DMS114 treated with DMSO at 0.1 percent for 48 hours (cell line): ENCODE results near the gene N4BP2L2.
"Not testable (repeated sequence)": the region's sequence is repeated elsewhere in the genome, so short reads cannot be mapped to it uniquely, and the experiment has no call there.

ENCODE experiments used
- DNase-seq: peaks from one replicate; lab custom pipeline; 2025; ENCODE audit not compliant: unreplicated experiment; lab: John Stamatoyannopoulos, UW

Gene N4BP2L2

DNA sequence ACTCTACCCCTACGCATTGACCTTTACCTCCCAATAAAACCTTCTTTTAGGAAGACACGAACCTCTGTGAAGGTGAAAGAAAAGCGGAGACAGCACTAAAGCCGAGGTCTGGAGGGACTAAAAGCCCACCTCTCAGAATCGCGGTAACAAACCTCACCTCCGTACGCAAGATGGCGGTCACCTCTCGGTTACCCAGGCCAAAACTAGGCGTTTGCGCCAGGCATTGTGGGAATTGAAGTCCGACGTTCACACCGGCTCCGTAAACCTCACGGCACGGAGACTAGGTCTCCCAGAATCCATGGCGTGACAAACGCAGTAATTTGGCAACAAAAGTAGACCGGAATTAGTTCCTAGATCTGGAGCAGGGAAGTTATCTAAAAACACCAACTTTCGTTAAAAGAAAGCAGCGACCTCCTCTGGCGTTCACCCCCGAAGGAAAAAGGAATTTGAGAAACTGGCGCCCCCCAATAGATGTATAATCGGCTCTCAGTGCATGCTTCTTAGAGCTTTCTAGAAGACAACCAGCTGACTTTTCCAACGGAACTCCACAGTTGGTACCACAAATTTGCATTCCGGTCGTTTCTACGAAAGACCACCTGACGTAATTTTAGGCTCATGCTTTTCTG is at the start of gene N4BP2L2:
Gene N4BP2L2 (minus strand): TSS at position 175 of the 626 bp plus-strand sequence. CDS start 1,768 bp downstream, outside the sequence.
- DNase-seq: peak; percentile 89

DNA sequence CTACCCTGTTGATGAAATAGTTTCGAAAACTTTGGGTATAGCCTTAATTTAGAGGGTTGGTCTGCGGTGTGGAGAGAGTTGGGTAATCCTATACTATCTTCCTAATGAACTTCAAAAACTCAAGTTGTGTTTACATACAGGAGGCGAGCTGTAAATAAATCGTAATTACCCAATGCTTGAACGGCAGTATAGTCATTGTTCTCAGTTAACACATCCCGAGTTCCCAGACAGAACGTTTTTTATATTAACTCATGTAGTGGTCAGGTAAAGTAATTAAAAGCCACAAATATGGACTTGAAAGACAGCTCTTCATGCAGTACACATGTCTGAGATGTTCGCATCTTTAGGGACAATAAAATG is 49.2 kb upstream of the N4BP2L2 start:
- DNase-seq: no peak

DNA sequence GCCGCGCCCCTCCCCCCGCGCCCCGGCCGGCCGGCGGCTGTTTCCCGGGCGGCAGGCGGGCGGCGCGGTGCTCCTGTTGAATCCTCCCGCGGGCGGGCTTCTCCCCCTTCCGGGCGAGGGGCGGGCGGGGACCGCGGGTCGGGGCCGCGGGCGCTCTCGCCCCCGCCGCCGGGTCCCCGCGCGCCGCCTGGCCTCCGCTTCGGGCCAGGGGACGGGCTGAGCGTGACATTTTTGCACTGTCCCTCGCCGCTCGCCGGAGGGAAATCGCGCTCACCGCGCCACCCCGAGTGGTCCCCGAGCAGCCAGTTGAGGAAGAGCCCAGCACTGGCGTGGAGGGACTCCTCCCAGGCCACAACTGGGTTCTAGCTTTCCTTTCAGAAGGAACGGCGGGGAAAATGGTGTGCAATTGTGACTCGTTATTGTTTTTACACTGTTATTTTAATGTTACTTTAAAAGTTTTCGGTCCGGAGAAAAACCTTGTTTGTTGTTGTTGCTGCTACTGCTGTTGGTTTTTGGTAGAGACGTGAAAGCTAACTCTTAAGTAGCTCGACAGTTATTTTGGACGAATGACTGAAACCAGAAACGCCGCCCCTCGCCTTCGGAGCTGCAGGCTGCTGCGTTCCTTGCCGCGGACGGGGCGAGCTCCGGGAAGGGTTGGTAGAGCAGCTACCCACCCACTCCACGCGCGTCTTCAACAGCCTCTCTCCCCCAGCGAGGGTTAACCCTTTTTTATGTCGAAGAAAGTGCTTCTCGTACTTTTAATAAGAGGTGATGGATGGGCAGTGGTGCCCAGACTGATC is 48.6 kb upstream of the N4BP2L2 start:
- peak; percentile 7 for DNase-seq

DNA sequence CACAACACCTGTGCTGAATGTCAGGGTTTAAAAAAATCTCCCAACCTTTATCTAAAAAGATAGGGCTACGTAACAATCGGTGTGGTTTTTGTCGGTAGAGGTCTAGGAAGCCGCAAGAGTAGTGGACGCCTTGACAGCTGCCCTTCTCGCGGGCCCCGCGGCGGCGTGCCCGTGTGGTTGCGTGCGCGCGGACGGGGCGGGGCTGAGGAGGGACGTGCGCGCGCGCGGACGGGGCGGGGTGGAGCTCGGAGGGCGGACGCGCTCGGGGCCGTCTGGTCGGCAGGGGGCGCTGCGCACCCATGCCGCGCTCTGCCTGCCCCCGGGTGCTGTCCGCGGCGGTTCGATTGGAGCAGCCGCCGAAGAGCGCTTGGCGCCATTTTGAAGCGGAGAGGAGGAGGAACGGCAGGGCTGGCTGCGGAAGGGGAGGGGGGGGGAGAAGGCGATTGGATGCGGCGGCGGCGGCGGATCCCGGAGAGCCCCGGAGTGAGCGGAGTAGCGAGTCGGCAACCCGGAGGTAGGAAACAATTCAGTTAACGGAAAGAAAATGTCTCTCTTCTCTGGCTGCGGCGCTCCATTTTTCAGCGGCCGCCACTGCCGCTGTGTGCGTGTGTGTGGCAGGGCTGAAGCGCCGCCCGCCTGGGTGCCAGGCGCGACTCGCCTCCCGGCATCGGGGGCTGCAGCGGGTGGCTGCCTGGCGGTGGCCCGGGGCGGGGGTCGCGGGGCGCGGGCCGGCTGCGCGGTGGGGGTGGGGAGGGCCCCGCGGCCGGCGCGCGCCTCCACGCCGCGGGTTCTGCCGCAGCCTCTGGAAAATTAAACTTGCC is 47.7 kb upstream of the N4BP2L2 start, which contains the start of gene PDS5B:
Gene PDS5B (plus strand): TSS at position 373 of the 821 bp plus-strand sequence. CDS start 62,321 bp downstream, outside the sequence.
- peak; percentile 68 for DNase-seq

DNA sequence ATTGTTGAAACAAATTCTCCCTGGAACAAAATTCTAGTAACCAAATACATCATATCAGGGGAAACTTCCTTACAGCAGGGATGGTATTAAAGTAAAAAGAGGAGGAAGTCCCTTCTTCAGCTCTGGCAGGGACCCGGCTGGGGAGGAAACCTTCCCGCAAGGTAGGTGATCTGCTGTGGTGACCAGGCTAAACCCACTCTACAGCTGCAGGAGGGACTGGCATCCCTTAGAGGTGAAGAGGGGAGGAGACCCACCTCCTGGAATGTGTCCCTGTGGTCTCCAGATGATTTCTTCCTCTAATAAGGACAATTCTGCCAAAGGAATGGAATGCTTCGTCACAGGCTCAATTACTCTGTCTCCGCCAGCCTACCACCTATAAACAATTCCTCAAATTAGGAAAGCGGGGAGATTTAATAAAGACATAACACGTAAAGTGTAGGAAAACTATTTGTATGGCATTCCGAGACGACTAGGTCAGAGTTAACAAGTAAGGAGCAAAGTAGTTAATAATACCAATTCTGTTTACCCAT is 47.0 kb upstream of the N4BP2L2 start:
- DNase-seq: no peak

DNA sequence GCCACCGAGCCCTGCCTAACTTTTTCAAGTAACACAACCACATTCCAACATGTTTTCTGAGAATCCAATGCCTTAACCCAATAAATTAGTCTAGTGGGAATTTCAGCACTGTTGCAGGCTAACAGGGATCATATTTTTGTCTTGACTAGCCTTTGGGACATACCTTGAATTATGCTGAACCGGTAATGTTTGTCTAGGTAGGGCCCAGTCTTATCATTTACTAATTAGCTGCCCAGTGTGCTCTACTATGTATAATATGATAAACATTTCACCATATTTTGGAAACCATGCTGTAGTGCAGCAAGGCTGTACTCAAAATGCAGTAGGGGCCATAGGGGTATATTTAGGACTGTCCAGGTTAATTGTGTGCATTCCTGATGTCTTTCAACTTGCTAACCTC is 44.4 kb upstream of the N4BP2L2 start:
- DNase-seq: no peak

DNA sequence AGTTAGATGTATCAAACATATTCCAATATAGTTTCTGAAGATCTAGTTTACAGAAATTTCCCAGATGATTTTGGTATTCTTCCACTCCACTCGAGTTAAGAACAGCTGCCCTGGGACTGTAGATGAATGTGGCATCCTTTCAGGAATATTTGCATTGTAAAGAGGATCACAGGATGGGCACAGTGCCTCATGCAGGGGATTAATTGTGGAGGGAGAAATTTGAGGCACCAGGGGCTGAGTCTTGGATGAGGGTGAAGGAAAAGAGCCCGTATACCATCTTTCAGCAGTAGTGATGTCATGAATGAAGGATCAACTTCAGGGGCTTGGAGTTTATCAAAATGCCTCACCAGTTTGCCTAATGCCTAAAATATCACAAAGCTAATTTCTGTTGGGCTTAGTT is 43.7 kb upstream of the N4BP2L2 start:
- DNase-seq: no peak

DNA sequence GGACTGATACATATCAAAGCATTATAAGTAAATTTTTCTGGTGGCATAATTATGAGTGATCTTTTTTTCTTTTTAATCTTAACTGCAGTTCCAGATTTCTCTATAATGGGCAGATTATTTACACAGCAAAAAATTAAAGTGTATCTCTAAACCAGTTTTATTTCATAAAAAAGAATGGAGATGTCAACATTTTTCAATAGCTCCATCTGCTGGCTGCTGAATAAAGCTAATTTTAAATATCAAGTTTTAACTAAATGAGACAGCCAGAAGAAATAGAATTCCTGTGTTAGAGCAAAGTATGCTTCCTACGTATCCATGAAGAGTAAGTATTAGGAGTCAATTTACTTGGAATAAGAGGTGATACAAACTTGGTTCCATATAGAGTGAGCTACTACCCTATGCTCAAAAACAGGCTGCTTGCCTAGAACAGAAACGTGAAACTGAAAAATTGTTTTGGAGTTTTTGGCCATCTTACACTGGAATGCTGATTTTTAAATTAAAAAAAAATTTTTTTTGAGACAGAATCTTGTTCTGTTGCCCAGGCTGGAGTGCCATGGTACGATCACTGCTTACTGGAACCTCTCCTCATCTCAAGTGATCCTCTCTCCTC is 42.7 kb upstream of the N4BP2L2 start:
- DNase-seq: no peak

DNA sequence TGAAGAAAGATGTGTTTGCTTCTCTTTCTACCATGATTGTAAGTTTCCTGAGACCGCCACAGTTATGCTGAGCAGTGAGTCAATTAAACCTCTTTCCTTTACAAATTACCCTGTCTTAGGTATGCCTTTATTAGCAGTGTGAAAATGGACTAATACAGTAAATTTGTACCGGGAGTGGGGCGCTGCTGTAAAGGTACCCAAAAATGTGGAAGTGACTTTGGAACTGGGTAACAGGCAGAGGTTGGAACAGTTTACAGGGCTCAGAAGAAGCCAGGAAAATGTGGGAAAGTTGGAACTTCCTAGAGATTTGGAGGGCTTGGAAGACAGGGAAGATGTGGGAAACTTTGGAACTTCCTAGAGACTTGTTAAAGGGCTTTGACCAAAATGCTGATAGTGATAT is 38.4 kb upstream of the N4BP2L2 start:
- DNase-seq: no peak

DNA sequence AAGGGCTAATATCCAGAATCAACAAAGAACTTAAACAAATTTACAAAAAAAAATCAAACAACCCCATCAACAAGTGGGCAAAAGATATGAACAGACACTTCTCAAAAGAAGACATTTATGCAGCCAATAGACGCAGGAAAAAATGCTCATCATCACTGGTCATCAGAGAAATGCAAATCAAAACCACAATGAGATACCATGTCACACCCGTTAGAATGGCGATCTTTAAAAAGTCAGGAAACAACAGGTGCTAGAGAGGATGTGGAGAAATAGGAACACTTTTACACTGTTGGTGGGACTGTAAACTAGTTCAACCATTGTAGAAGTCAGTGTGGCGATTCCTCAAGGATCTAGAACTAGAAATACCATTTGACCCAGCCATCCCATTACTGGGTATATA is 37.1 kb upstream of the N4BP2L2 start:
- not testable (repeated sequence) for DNase-seq

DNA sequence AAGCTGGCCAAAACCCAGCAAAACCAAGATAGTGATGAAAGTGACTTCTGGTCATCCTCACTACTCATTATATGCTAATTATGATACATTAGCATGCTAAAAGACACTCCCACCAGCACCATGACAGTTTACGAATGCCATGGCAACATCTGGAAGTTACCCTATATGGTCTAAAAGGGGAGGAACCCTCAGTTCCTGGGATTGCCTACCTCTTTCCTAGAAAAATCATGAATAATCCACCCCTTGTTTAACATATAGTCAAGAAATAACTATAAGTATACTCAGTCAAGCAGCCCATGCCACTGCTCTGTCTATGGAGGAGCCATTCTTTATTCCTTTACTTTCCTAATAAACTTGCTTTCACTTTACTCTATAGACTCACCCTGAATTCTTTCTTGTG is 22.2 kb upstream of the N4BP2L2 start:
- not testable (repeated sequence) for DNase-seq

DNA sequence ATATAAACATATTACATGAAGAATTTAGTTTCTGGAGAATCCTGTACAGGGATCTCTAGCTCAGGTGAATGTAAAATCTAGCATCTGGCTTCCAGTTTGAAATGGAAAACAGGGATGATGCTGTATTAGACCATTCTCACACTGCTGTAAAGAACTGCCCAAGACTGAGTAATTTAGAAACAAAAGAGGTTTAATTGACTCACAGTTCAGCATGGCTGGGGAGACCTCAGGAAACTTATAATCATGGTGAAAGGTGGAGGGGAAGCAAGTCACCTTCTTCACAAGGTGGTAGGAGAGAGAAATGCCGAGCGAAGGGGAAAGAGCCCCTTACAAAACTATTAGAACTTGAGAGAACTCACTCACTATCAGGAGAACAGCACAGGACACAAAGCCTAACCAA is 17.0 kb upstream of the N4BP2L2 start:
- DNase-seq: no peak

DNA sequence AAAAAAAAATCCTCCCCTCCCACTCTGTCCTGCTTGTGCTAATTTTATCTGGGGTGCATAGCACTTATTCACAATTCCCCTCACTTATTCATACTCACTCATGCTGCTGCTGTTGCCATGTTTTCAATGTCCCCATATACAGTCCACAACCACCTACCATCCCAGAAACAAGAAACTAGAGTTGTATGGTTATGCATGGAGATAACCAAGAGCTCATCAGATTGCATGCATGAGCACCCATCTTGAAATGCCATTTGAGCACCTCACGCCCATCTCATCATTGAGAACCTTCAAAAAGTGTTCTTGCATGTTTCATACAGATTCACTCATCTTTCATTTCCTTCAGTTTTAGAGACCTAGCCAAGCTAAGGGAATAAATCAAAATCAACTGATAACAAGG is 15.1 kb upstream of the N4BP2L2 start:
- DNase-seq: no peak

DNA sequence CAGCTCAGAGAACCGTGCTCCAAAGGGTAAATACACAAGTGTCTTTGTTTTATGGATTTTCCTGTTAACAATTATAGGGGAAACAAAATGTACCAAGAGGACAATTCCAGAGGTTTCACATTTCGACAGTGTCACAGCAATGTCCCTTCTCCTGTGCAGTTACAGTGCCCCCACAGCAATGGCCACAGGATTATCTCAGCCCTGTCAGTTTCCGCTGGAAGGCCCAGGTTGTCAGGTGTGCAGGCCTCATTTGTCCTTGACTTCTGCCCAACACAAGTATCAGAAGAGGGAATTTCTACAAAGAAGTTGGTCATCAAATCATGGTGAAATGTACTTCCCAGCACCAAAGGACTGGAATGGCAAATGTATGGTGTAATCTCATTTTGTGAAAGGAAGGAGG is 11.2 kb upstream of the N4BP2L2 start:
- DNase-seq: no peak

DNA sequence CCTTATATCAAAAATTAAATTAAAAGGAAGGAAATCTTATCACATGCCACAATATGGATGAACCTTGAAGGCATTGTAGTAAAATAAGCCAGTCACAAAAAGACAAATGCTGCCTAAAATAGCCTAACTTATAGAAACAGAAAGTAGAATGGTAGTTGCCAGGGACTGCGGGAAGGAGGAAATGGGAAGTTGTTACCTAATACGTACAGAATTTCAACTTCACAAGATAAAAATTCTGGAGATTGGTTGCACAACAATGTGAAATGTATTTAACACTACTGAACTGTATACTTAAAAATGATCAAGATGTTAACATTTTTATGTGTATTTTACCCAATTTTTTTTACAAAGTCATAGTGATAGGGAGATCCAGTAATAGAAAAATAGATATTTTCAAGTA is 10.2 kb upstream of the N4BP2L2 start:
- no peak for DNase-seq

DNA sequence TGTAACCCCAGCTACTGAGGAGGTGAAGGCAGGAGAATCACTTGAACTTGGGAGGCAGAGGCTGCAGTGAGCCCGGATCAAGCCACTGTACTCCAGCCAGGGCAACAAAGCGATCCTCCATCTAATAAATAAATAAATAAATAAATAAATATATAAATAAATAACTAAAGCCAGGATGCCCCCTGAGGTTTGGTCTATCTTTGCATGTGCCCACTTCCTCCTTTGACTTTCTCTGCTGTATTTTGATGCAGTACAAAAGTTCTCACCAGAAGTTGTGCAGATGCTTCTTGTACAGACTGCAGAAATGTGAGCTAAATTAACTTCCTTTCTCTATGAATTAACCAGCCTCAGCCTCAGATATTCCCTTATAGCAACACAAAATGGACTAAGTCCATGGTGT is 6.5 kb upstream of the N4BP2L2 start:
- no peak for DNase-seq

DNA sequence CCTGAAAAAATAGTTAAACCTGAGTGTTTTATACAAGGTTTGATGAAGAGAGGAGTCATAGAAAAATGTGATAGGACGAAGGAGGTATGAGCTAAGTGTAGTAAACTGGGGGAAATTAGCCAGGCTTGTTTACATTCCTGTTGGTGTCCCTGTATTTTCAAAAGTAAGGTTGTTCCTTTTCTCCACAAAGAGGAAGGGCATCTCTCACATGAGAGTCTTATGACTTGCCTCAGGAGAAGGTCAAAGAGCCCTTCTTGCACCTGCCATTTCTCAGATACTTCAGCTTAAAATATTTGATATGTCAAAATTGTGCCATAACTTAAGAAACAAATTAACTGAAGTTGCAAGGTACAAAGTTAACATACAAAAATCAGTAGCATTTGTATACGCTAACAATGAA is 3.6 kb upstream of the N4BP2L2 start:
- DNase-seq: no peak

DNA sequence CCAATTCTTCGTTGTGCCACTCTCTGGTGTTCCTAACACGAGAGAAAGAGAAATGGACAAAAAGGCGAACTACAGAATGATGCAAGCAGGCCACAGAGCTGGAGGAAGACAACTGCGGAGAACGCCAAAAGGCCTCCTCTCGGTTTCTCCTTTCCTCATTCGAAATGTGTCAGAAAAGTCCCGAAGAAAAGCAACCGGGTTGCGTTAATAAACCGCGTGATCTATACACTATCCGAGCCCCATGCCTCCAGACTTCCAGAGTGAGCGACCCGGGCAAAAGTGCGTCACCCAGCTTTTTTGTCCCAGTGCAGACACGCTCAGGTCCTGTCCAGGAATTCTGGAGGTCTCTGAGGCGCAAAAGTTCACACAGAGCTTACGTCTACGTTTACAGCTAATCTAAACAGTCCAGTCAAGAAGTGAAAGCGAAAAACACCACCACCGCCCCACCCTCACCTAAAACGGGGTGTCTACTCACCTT is 413 bp downstream of the N4BP2L2 start:
- no peak for DNase-seq

DNA sequence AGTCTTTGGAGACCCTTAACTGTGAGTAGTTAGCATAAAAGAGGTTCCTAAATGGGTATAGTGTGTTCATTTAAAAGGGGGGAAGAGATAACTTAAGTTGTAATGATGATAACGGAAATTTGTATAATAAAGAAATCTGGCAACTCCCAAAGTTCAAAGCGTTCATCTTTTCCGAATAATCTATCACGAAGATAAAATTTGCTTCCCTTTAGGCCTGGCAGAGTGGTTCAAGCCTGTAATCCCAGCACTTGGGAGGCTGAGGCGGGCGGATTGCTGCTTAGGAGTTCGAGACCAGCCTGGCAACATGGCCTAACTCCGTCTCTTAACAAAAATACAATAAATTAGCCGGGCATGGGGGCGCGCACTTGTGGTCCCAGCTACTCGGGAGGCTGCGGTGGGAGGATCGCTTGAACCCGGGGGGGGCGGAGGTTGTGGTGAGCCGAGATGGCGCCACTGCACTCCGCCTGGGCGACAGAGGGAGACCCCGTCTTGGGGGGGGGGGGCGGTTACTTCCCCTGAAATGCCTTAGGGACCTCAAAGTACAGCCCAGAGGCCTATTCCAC is 934 bp downstream of the N4BP2L2 start:
- no peak for DNase-seq

DNA sequence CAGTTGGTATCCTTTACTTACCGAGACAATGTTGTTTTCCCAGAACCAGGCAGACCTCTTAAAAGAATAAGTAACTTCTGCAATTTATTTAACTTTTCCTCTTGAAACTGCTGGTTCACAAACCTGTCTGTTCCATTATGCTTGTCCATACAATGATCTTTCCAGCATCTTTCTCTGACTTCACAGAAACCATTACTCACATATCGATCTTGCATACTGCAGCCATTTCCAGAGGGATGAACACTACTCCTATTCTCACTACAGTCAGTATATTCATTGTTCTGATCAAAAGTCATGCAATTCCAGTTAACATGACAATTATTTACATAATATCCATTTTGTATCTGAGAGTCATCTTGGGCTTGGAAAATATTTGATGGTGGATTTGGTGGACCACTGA is 2.8 kb downstream of the N4BP2L2 start:
- DNase-seq: no peak

DNA sequence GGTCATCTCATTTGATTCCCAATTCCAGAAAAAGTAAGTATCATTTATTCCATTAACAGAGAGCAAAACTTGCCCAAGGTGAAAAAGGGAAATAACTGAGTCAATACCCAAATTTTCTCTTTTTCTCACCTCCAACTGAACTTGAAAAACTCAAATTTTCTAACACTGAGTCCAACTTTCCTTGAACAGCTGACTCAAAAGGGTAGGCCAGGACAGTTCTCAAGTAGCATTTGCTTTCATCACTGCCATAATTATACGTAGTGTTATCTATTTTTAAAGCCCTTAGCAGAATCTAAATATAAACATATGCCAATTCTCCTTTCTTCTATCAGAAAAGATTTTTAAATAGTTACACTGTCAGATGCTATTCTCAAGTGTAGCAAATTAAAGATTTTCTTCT is 3.5 kb downstream of the N4BP2L2 start:
- no peak for DNase-seq
